HEK293 (cell line): ENCODE measurements around the gene SCGB3A1.

Experiments
- CTCF ChIA-PET: fragments of 350-600 bp; formaldehyde crosslinking; extraction: SDS; loops from one replicate; lab custom pipeline; 2021; ENCODE audit warnings: antibody characterized with exemption; lab: Yijun Ruan, JAX
- POLR2A ChIA-PET: fragments of 300-600 bp; formaldehyde crosslinking; extraction: SDS; loops from one replicate; lab custom pipeline; 2020; ENCODE audit warnings: antibody characterized with exemption, inconsistent platforms; lab: Yijun Ruan, JAX
- H3K27ac ChIP-seq: fragments of 200-500 bp; sonication (Bioruptor generic); 2 replicates; pipeline ENCODE4 v1.5.1; 2014; ENCODE audit warnings: low read depth, low read length, control low read depth, inconsistent platforms; ENCODE audit errors: extremely low read depth
- H3K36me3 ChIP-seq, 2 experiments: fragments of 200-500 bp in 1 of 2; sonication (Bioruptor generic) in 1 of 2; 1 replicate in 1 of 2; 2 replicates in 1 of 2; pipeline ENCODE4 v1.5.1; 2014 to 2017; ENCODE audit warnings: inconsistent platforms in 2 of 2, low read length in 2 of 2; ENCODE audit not compliant: control insufficient read depth in 2 of 2, insufficient read depth in 1 of 2
- H3K4me1 ChIP-seq: fragments of 200-500 bp; sonication (Bioruptor generic); 2 replicates; pipeline ENCODE4 v1.5.1; 2014; ENCODE audit warnings: mild to moderate bottlenecking, low read length, inconsistent platforms; ENCODE audit not compliant: control insufficient read depth, insufficient read depth
- H3K4me3 ChIP-seq: 2 replicates; pipeline ENCODE4 v1.5.1; 2011; ENCODE audit warnings: low read depth, mild to moderate bottlenecking, control low read depth, low read length, moderate library complexity
- H3K9me3 ChIP-seq: fragments of 200-500 bp; sonication (Bioruptor generic); 2 replicates; pipeline ENCODE4 v1.5.1; 2014; ENCODE audit warnings: low read depth, low read length, inconsistent platforms; ENCODE audit not compliant: control insufficient read depth, insufficient read depth
- BCL6B ChIP-seq: fragments of 450-650 bp; formaldehyde crosslinking; IDR thresholded peaks from 2 replicates; pipeline ENCODE4 v1.5.1; 2017; ENCODE audit warnings: missing biosample characterization, missing genetic modification characterization
- EGR2 ChIP-seq: fragments of 450-650 bp; formaldehyde crosslinking; IDR thresholded peaks from 2 replicates; pipeline ENCODE4 v1.5.1; 2016; ENCODE audit warnings: low read depth, missing biosample characterization, missing genetic modification characterization
- GLIS1 ChIP-seq: fragments of 450-650 bp; formaldehyde crosslinking; IDR thresholded peaks from 2 replicates; pipeline ENCODE4 v1.5.1; 2016; ENCODE audit warnings: missing biosample characterization, missing genetic modification characterization
- GLIS2 ChIP-seq: fragments of 450-650 bp; formaldehyde crosslinking; IDR thresholded peaks from 2 replicates; pipeline ENCODE4 v1.5.1; 2016; ENCODE audit warnings: missing biosample characterization, missing genetic modification characterization
- OSR2 ChIP-seq: fragments of 450-650 bp; formaldehyde crosslinking; IDR thresholded peaks from 2 replicates; pipeline ENCODE4 v1.5.1; 2016; ENCODE audit warnings: missing biosample characterization, missing genetic modification characterization
- RBAK ChIP-seq: fragments of 450-650 bp; formaldehyde crosslinking; IDR thresholded peaks from 2 replicates; pipeline ENCODE4 v1.5.1; 2016; ENCODE audit warnings: missing biosample characterization, missing genetic modification characterization
- SALL2 ChIP-seq: fragments of 450-650 bp; formaldehyde crosslinking; IDR thresholded peaks from 2 replicates; pipeline ENCODE4 v1.5.0; 2017; ENCODE audit warnings: missing biosample characterization, mild to moderate bottlenecking, missing genetic modification characterization, borderline replicate concordance
- TCF7L2 ChIP-seq: IDR thresholded peaks from 2 replicates; pipeline ENCODE4 v1.6.1; 2011; ENCODE audit warnings: low read depth, mild to moderate bottlenecking, inconsistent platforms, low read length, moderate library complexity, borderline replicate concordance
- ZBTB20 ChIP-seq: fragments of 450-650 bp; formaldehyde crosslinking; IDR thresholded peaks from 2 replicates; pipeline ENCODE4 v1.5.1; 2016; ENCODE audit warnings: missing biosample characterization, missing genetic modification characterization
- ZFHX2 ChIP-seq: fragments of 450-650 bp; formaldehyde crosslinking; conservative IDR thresholded peaks from 2 replicates; pipeline ENCODE4 v1.5.1; 2016; ENCODE audit warnings: missing biosample characterization, missing genetic modification characterization
- ZFP41 ChIP-seq: fragments of 450-650 bp; formaldehyde crosslinking; IDR thresholded peaks from 2 replicates; pipeline ENCODE4 v1.5.1; 2016; ENCODE audit warnings: missing biosample characterization, missing genetic modification characterization, borderline replicate concordance
- ZFP69B ChIP-seq: fragments of 450-650 bp; formaldehyde crosslinking; IDR thresholded peaks from 2 replicates; pipeline ENCODE4 v1.5.1; 2016; ENCODE audit warnings: missing biosample characterization, missing genetic modification characterization
- ZIC2 ChIP-seq: fragments of 450-650 bp; formaldehyde crosslinking; IDR thresholded peaks from 2 replicates; pipeline ENCODE4 v1.5.1; 2016; ENCODE audit warnings: missing biosample characterization, missing genetic modification characterization
- ZNF114 ChIP-seq: fragments of 450-650 bp; formaldehyde crosslinking; IDR thresholded peaks from 2 replicates; pipeline ENCODE4 v1.5.0; 2017; ENCODE audit warnings: missing biosample characterization, missing genetic modification characterization
- ZNF214 ChIP-seq: fragments of 450-650 bp; formaldehyde crosslinking; IDR thresholded peaks from 2 replicates; pipeline ENCODE4 v1.5.1; 2017; ENCODE audit warnings: missing biosample characterization, mild to moderate bottlenecking, missing genetic modification characterization, borderline replicate concordance
- ZNF426 ChIP-seq: fragments of 450-650 bp; formaldehyde crosslinking; IDR thresholded peaks from 2 replicates; pipeline ENCODE4 v1.5.1; 2017; ENCODE audit warnings: missing biosample characterization, missing genetic modification characterization, mild to moderate bottlenecking, inconsistent platforms, moderate library complexity
- ZNF623 ChIP-seq: fragments of 450-650 bp; formaldehyde crosslinking; IDR thresholded peaks from 2 replicates; pipeline ENCODE4 v1.5.1; 2016; ENCODE audit warnings: missing biosample characterization, missing genetic modification characterization
- ZNF670 ChIP-seq: fragments of 450-650 bp; formaldehyde crosslinking; IDR thresholded peaks from 2 replicates; pipeline ENCODE4 v1.5.1; 2016; ENCODE audit warnings: missing biosample characterization, missing genetic modification characterization, low read depth
- ZNF701 ChIP-seq: fragments of 450-650 bp; formaldehyde crosslinking; IDR thresholded peaks from 2 replicates; pipeline ENCODE4 v1.5.1; 2016; ENCODE audit warnings: missing biosample characterization, missing genetic modification characterization
- ZSCAN4 ChIP-seq: fragments of 450-650 bp; formaldehyde crosslinking; IDR thresholded peaks from 2 replicates; pipeline ENCODE4 v1.5.1; 2017; ENCODE audit warnings: missing biosample characterization, missing genetic modification characterization

The SCGB3A1 gene

GRCh38 chr5:180628211-180628610 is 36.9 kb upstream of the SCGB3A1 start:
- Histone ChIP-seq H3K27ac (no peak overlapping the region), H3K36me3 (no peaks in the 10 kb centered on the region), H3K9me3 (no peaks in the 10 kb centered on the region), H3K4me3 (no peak overlapping the region), H3K4me1 (no peaks in the 10 kb centered on the region)
- POLR2A ChIA-PET = no interaction called here
- peak; percentile 55; the same call in 1 of the 2 replicates for TF ChIP-seq GLIS1 (tag by site-specific recombination)
- no peak for TF ChIP-seq ZNF670 (tag by site-specific recombination)
- TF ChIP-seq ZFP41 (tag by site-specific recombination) = no peak
- TF ChIP-seq ZIC2 (tag by site-specific recombination) = peak; percentile 27; the same call in 1 of the 2 replicates
- no peak for TF ChIP-seq ZSCAN4
- CTCF ChIA-PET = interaction anchor here (1.7 kb wide), 1 partner anchor 9 kb away, joined by 5 read pairs; no protein-coding TSS in a partner anchor

GRCh38 chr5:180627386-180628120 is 36.3 kb upstream of the SCGB3A1 start:
- Histone ChIP-seq H3K9me3 (no peaks in the 10 kb centered on the region), H3K27ac (no peak overlapping the region), H3K4me3 (no peak overlapping the region), H3K4me1 (no peaks in the 10 kb centered on the region), H3K36me3 (no peaks in the 10 kb centered on the region)
- CTCF ChIA-PET = interaction anchor here (0.6 to 1.7 kb wide), 3 partner anchors 8 to 330 kb away, joined by 3 to 5 read pairs (median 4); no protein-coding TSS in a partner anchor
- POLR2A ChIA-PET = no interaction called here
- TF ChIP-seq ZNF701 (no peak), ZNF623 (tag by site-specific recombination) (no peak), BCL6B (no peak), SALL2 (tag by site-specific recombination) (no peak), ZFP69B (tag by site-specific recombination) (no peak), ZNF214 (tag by site-specific recombination) (no peak), OSR2 (no peak), ZNF114 (tag by site-specific recombination) (no peak), TCF7L2 (no peak)

GRCh38 chr5:180626661-180627385 is 35.5 kb upstream of the SCGB3A1 start:
- H3K27ac ChIP-seq = no peak overlapping the region
- TF ChIP-seq ZFHX2 (peak; percentile 95), RBAK (tag by site-specific recombination) (no peak), ZBTB20 (tag by site-specific recombination) (peak; percentile 56; the same call in 1 of the 2 replicates), ZNF426 (no peak), GLIS1 (tag by site-specific recombination) (peak; percentile 44; the same call in 1 of the 2 replicates), ZIC2 (tag by site-specific recombination) (peak; percentile 58), EGR2 (tag by site-specific recombination) (peak; percentile 87), GLIS2 (tag by site-specific recombination) (peak; percentile 35; the same call in 1 of the 2 replicates)
- TF ChIP-seq, all 188 proteins: peak for 6
- no peak overlapping the region for H3K4me3 ChIP-seq
- H3K9me3 ChIP-seq = no peaks in the 10 kb centered on the region
- CTCF ChIA-PET = interaction anchor here (0.7 to 1.7 kb wide), 2 partner anchors 8 to 11 kb away, joined by 4 to 5 read pairs; no protein-coding TSS in a partner anchor
- POLR2A ChIA-PET = no interaction called here
- no peaks in the 10 kb centered on the region for H3K36me3 ChIP-seq
- H3K4me1 ChIP-seq = no peaks in the 10 kb centered on the region
